IMR-90 (cell line): ENCODE measurements around the gene FLOT2. TPM values are rescaled to one million over a fixed set of nuclear protein-coding genes. Genes with fewer than 3 reads are reported as not detected.

Experiments used
- ATAC-seq: fragments of 200-7000 bp; cut with Tn5 transposase; 2 replicates; pipeline ENCODE4 v1.9.1; 2020; ENCODE audit warnings: low read depth, mild to moderate bottlenecking, moderate library complexity
- BruUV-seq: library from RNA; stranded (reverse); fragments of 400-500 nt; replicated peaks from 2 replicates; lab custom pipeline; 2021; lab: Mats Ljungman, UMichigan
- CTCF ChIA-PET: fragments of 300-600 bp; formaldehyde crosslinking; extraction: SDS; loops from one replicate; lab custom pipeline; 2021; ENCODE audit warnings: antibody characterized with exemption; lab: Yijun Ruan, JAX
- POLR2A ChIA-PET: fragments of 300-600 bp; sonication (Branson Sonifier 250); formaldehyde crosslinking; loops from one replicate; lab custom pipeline; 2022; ENCODE audit warnings: antibody characterized with exemption; ENCODE audit not compliant: unreplicated experiment; lab: Charles Lee
- DNase-seq: peaks from one replicate; pipeline ENCODE4 v3.0.0; 2013
- H2AFZ ChIP-seq: replicated peaks from 2 replicates; pipeline ENCODE3; 2013; ENCODE audit warnings: low read length, mild to moderate bottlenecking; ENCODE audit not compliant: poor library complexity
- H2AK5ac ChIP-seq: 2 replicates; pipeline ENCODE4 v1.6.1; 2013; ENCODE audit warnings: low read depth, low read length, inconsistent platforms
- H2AK9ac ChIP-seq: replicated peaks from 2 replicates; pipeline ENCODE3; 2013; ENCODE audit warnings: mild to moderate bottlenecking, low read depth, low read length, moderate library complexity; ENCODE audit not compliant: poor library complexity
- H2BK120ac ChIP-seq: 2 replicates; pipeline ENCODE4 v1.6.1; 2013; ENCODE audit warnings: low read depth, low read length, inconsistent platforms
- H2BK15ac ChIP-seq: 3 replicates; pipeline ENCODE4 v1.6.1; 2013; ENCODE audit warnings: low read depth, low read length, inconsistent platforms
- H2BK20ac ChIP-seq: 2 replicates; pipeline ENCODE4 v1.6.1; 2013; ENCODE audit warnings: low read depth, mild to moderate bottlenecking, inconsistent platforms, low read length, moderate library complexity
- H2BK5ac ChIP-seq: 2 replicates; pipeline ENCODE4 v1.6.1; 2013; ENCODE audit warnings: mild to moderate bottlenecking, low read depth, low read length, inconsistent platforms; ENCODE audit not compliant: poor library complexity, severe bottlenecking
- H3K14ac ChIP-seq: replicated peaks from 2 replicates; pipeline ENCODE4 v1.6.1; 2013; ENCODE audit warnings: low read depth, low read length, inconsistent platforms
- H3K18ac ChIP-seq: 2 replicates; pipeline ENCODE4 v1.6.1; 2013; ENCODE audit warnings: low read depth, low read length, control low read depth
- H3K23ac ChIP-seq: 2 replicates; pipeline ENCODE4 v1.6.1; 2013; ENCODE audit warnings: low read depth, low read length, inconsistent platforms
- H3K27ac ChIP-seq: 2 replicates; pipeline ENCODE4 v1.5.1; 2013; ENCODE audit warnings: mild to moderate bottlenecking, control low read depth, low read length; ENCODE audit not compliant: insufficient read depth
- H3K27me3 ChIP-seq: 2 replicates; pipeline ENCODE4 v1.6.1; 2013; ENCODE audit warnings: low read length; ENCODE audit not compliant: control insufficient read depth, insufficient read depth
- H3K36me3 ChIP-seq: 2 replicates; pipeline ENCODE4 v1.6.1; 2013; ENCODE audit warnings: low read length, mixed read lengths; ENCODE audit not compliant: control insufficient read depth, insufficient read depth
- H3K4ac ChIP-seq: 2 replicates; pipeline ENCODE4 v1.6.1; 2013; ENCODE audit warnings: low read depth, low read length, inconsistent platforms
- H3K4me1 ChIP-seq: 2 replicates; pipeline ENCODE4 v1.6.1; 2013; ENCODE audit warnings: low read length, mixed read lengths; ENCODE audit not compliant: control insufficient read depth, insufficient read depth
- H3K4me2 ChIP-seq: 2 replicates; pipeline ENCODE4 v1.6.1; 2013; ENCODE audit warnings: low read depth, mild to moderate bottlenecking, control low read depth, low read length, moderate library complexity
- H3K4me3 ChIP-seq: 2 replicates; pipeline ENCODE4 v1.5.1; 2013; ENCODE audit warnings: low read depth, mild to moderate bottlenecking, control low read depth, low read length, moderate library complexity; ENCODE audit not compliant: insufficient read depth
- H3K56ac ChIP-seq: 2 replicates; pipeline ENCODE4 v1.6.1; 2013; ENCODE audit warnings: low read length, inconsistent platforms; ENCODE audit not compliant: insufficient read depth; ENCODE audit errors: extremely low read depth
- H3K79me1 ChIP-seq, 2 experiments: 2 replicates each; pipeline ENCODE4 v1.6.1; 2013; ENCODE audit warnings: low read length in 2 of 2, inconsistent platforms in 1 of 2, low read depth in 1 of 2
- H3K9ac ChIP-seq: 2 replicates; pipeline ENCODE4 v1.6.1; 2013; ENCODE audit warnings: low read depth, low read length, control low read depth
- H3K9me1 ChIP-seq: 2 replicates; pipeline ENCODE4 v1.6.1; 2013; ENCODE audit warnings: low read length, inconsistent platforms; ENCODE audit not compliant: insufficient read depth
- H3K9me3 ChIP-seq: 2 replicates; pipeline ENCODE4 v1.6.1; 2013; ENCODE audit warnings: low read length; ENCODE audit not compliant: control insufficient read depth, insufficient read depth
- H4K20me1 ChIP-seq: 2 replicates; pipeline ENCODE4 v1.6.1; 2013; ENCODE audit warnings: low read length, inconsistent platforms; ENCODE audit not compliant: insufficient read depth
- H4K5ac ChIP-seq: 2 replicates; pipeline ENCODE4 v1.6.1; 2013; ENCODE audit warnings: mild to moderate bottlenecking, low read depth, low read length, control low read depth
- H4K8ac ChIP-seq, 2 experiments: 2 replicates each; pipeline ENCODE4 v1.6.1; 2013; ENCODE audit warnings: low read depth in 2 of 2, low read length in 2 of 2, control low read depth in 1 of 2, inconsistent platforms in 1 of 2
- H4K91ac ChIP-seq: 2 replicates; pipeline ENCODE4 v1.6.1; 2013; ENCODE audit warnings: low read depth, low read length, inconsistent platforms; ENCODE audit not compliant: insufficient read depth
- POLR2A ChIP-seq: IDR thresholded peaks from 2 replicates; pipeline ENCODE4 v1.6.1; 2012; ENCODE audit warnings: mild to moderate bottlenecking, low read depth, low read length
- WGBS, 2 experiments: methylation state at CpG; one replicate each; pipeline versions ENCODE4 v1.1.5 to v1.1.7; 2013; ENCODE audit warnings: missing lambda C conversion rate in 2 of 2; ENCODE audit not compliant: insufficient read length in 1 of 2; ENCODE audit errors: extremely low coverage in 2 of 2; 5-methylcytosine and 5-hydroxymethylcytosine counted together
- dilution Hi-C: fragments of 300-500 bp; cut with HindIII; formaldehyde crosslinking; loops from one replicate; pipeline ENCODE4 v1.14.3; 2018; ENCODE audit warnings: low sequenced_read_pairs; ENCODE audit not compliant: unreplicated experiment
- in situ Hi-C: fragments of 300-500 bp; cut with MboI; formaldehyde crosslinking; loops from 3 replicates; pipeline ENCODE4 v1.14.3; 2019; ENCODE audit warnings: low sequenced_read_pairs, inconsistent platforms, mixed read lengths
- intact Hi-C: fragments of 100-400 bp; cut with micrococcal nuclease; formaldehyde crosslinking; loops from 2 replicates; pipeline ENCODE4 v1.10.0; 2022
- polyA plus RNA-seq, 3 experiments: library from polyadenylated mRNA; depleted of rRNA; stranded (reverse); fragments of >200 nt; gene quantifications; 2 replicates each; pipeline ENCODE4 v1.2.3, GENCODE V29; 2012; ENCODE audit warnings: low replicate concordance in 1 of 3
- total RNA-seq: library from RNA; depleted of rRNA; stranded (reverse); fragments of >200 nt; gene quantifications from 2 replicates; pipeline ENCODE4 v1.2.3, GENCODE V29; 2012

The FLOT2 gene
- total and polyA plus RNA-seq, 2 of the 4 experiments (the other 2 are of a cell fraction), result 19.7 to 67.9 TPM

DNA sequence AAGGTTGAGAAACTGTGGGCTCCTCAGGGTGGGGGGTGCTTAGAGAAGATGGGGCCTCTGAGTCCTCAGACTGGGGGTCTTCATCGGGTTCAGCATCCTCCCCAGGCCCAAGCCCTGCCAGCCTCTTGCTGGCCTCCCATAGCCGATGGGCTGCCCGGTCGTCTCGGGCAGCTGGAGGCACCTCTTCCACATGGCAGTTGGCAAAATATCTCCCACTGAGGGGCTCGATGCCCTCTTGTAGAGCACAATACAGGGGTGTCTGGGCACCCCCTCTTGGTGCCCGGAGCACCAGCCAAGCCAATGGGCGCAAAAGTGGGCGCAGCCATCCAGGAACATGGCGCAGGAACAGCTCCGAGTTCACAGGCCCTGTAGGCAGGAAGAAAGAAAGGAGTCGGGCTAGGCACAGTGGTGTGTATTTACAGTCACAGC, 1.0 kb upstream of the FLOT2 start:
- H3K4ac ChIP-seq, result no peak overlapping the region
- H3K79me1 ChIP-seq, result peaks cover 11 to 52% of the 10 kb centered on the region in 2 experiments; a peak in 3 of 4 replicates
- no peak overlapping the region for H4K5ac ChIP-seq
- H3K9me1 ChIP-seq, result peaks cover 16% of the 10 kb centered on the region
- TF ChIP-seq POLR2A, result no peak
- H3K9ac ChIP-seq, result no peak overlapping the region
- peaks cover 9% of the 10 kb centered on the region for H3K4me1 ChIP-seq
- H3K4me3 ChIP-seq, result no peak overlapping the region
- no peak overlapping the region for H2BK120ac ChIP-seq
- H3K27ac ChIP-seq, result no peak overlapping the region
- no peak overlapping the region; the same call in 1 of the 2 replicates for H4K91ac ChIP-seq
- peak overlapping the region; percentile 23 for H2AK9ac ChIP-seq
- no peak overlapping the region for H3K14ac ChIP-seq
- H3K56ac ChIP-seq, result no peak overlapping the region
- dilution Hi-C loops, result no loop called here
- no peak overlapping the region for H3K4me2 ChIP-seq
- H3K18ac ChIP-seq, result no peak overlapping the region
- H2AK5ac ChIP-seq, result peak overlapping the region; percentile 80; the same call in 1 of the 2 replicates
- peaks cover 17% of the 10 kb centered on the region; the same call in 1 of the 2 replicates for H4K20me1 ChIP-seq
- H2AFZ ChIP-seq, result peak overlapping the region; percentile 95
- intact Hi-C loops, result no loop called here
- H4K8ac ChIP-seq, result peak overlapping the region; percentile 82 to 97; a peak in 2 of 4 replicates
- 0 out of 3 replicates have a peak overlapping the region, but pooled peaks have one; percentile 49 for H2BK15ac ChIP-seq
- DNase-seq (no peak), ATAC-seq (no peak)
- H2BK20ac ChIP-seq, result no peak overlapping the region
- POLR2A ChIA-PET, result no interaction called here
- H3K9me3 ChIP-seq, result no peaks in the 10 kb centered on the region
- 91% methylated on average over 7 of the region's 12 CpGs; no CpG with 5 or more reads in 1 of the 2 experiments for WGBS, 2 experiments
- H2BK5ac ChIP-seq, result no peak overlapping the region
- in situ Hi-C loops, result no loop called here
- CTCF ChIA-PET, result interaction anchor here (0.6 to 2.8 kb wide), 2 partner anchors 27 to 134 kb away, joined by 3 to 15 read pairs; no protein-coding TSS in a partner anchor
- H3K36me3 ChIP-seq, result no peaks in the 10 kb centered on the region
- peak overlapping the region; percentile 98; the same call in 1 of the 2 replicates for H3K23ac ChIP-seq
- BruUV-seq, result no TSS peak
- no peaks in the 10 kb centered on the region for H3K27me3 ChIP-seq
